HL-60 (cell line): ENCODE data around the gene SPATA24.

Experiments used
- DNase-seq, 2 experiments: peaks; one replicate each; pipeline ENCODE4 v3.0.0-alpha.2; 2010 to 2020; ENCODE audit warnings: low read depth in 1 of 2, low spot score in 1 of 2
- H3K27ac ChIP-seq: fragments of 250-450 bp; sonication (Bioruptor Pico); replicated peaks from 2 replicates; pipeline ENCODE4 v1.5.1; 2020; ENCODE audit warnings: mild to moderate bottlenecking, moderate library complexity
- H3K27me3 ChIP-seq: fragments of 250-450 bp; sonication (Bioruptor Pico); 2 replicates; pipeline ENCODE4 v1.5.1; 2021; ENCODE audit warnings: mild to moderate bottlenecking, moderate library complexity; ENCODE audit not compliant: insufficient read depth, poor library complexity, severe bottlenecking
- H3K4me3 ChIP-seq: replicated peaks from 2 replicates; pipeline ENCODE4 v1.5.1; 2011; ENCODE audit warnings: mild to moderate bottlenecking, control low read depth, low read length; ENCODE audit not compliant: insufficient read depth
- CTCF ChIP-seq: IDR thresholded peaks from one replicate; pipeline ENCODE4 v1.5.1; 2011; ENCODE audit warnings: low read length, control low read depth, inconsistent platforms; ENCODE audit not compliant: insufficient read depth
- GABPA ChIP-seq: IDR thresholded peaks from 2 replicates; pipeline ENCODE4 v1.6.1; 2012; ENCODE audit warnings: low read depth
- POLR2AphosphoS5 ChIP-seq: IDR thresholded peaks from 2 replicates; pipeline ENCODE4 v1.6.1; 2012; ENCODE audit warnings: low read depth
- REST ChIP-seq: IDR thresholded peaks from 2 replicates; pipeline ENCODE4 v1.6.1; 2012; ENCODE audit warnings: low read depth; ENCODE audit not compliant: insufficient replicate concordance
- SPI1 ChIP-seq: IDR thresholded peaks from 2 replicates; pipeline ENCODE4 v1.6.1; 2012; ENCODE audit warnings: low read depth, mild to moderate bottlenecking, borderline replicate concordance

SPATA24 gene

GRCh38 chr5:139431706-139432105 lies 27.8 kb upstream of the SPATA24 start:
- no peaks in the 10 kb centered on the region for H3K27me3 ChIP-seq
- TF ChIP-seq REST (no peak), GABPA (no peak), POLR2AphosphoS5 (no peak), SPI1 (no peak), CTCF (no peak)
- no peak for DNase-seq
- H3K27ac ChIP-seq = no peak overlapping the region
- H3K4me3 ChIP-seq = no peak overlapping the region

- no peak for DNase-seq
- no peak overlapping the region for H3K4me3 ChIP-seq
- TF ChIP-seq POLR2AphosphoS5 (no peak), GABPA (no peak), SPI1 (no peak), CTCF (no peak), REST (no peak)
Observed at GRCh38 chr5:139430015-139430414, 26.1 kb upstream of the SPATA24 start.

GRCh38 chr5:139426203-139426885 lies 22.5 kb upstream of the SPATA24 start:
- H3K4me3 ChIP-seq = no peak overlapping the region
- no peak for TF ChIP-seq POLR2AphosphoS5
- TF ChIP-seq REST = no peak
- no peak for TF ChIP-seq SPI1
- no peak for TF ChIP-seq CTCF
- TF ChIP-seq GABPA = no peak
- DNase-seq = no peak

More at GRCh38 chr5:139430015-139430414, 26.1 kb upstream of the SPATA24 start:
- no peak overlapping the region for H3K27ac ChIP-seq
- no peaks in the 10 kb centered on the region for H3K27me3 ChIP-seq

More at GRCh38 chr5:139426203-139426885, 22.5 kb upstream of the SPATA24 start:
- Histone ChIP-seq H3K27me3 (no peaks in the 10 kb centered on the region), H3K27ac (no peak overlapping the region)
